ENCODE data around the gene CLEC11A.
"Not testable (repeated sequence)": the region's sequence is repeated elsewhere in the genome, so short reads cannot be mapped to it uniquely, and the experiment has no call there.

CLEC11A gene

GRCh38 chr19:50761501-50761900, 38.3 kb downstream of the CLEC11A start:
- DNase-seq (ENCODE audit: low read depth): not testable (repeated sequence)

DNA sequence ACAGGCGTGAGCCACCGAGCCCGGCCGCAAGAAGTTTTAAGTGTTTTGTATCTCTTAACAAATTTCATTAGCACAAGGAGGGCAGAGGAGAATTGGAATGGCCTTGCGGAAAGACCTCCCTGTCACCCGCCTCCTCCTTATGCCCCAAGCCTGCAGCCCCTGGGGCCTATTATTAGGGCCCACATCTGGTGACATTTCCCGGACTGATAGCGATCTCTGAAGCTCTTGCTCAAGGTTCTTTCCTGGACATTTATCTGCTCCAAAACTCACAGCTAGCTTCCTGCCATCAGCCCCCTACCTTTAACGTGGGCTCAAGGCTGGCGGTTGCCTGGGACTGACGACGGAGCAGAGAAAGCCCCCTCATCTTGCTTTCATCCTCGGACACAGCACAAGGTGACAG, 40.4 kb downstream of the CLEC11A start:
- not testable (repeated sequence) for DNase-seq (ENCODE audit: low read depth)

DNA sequence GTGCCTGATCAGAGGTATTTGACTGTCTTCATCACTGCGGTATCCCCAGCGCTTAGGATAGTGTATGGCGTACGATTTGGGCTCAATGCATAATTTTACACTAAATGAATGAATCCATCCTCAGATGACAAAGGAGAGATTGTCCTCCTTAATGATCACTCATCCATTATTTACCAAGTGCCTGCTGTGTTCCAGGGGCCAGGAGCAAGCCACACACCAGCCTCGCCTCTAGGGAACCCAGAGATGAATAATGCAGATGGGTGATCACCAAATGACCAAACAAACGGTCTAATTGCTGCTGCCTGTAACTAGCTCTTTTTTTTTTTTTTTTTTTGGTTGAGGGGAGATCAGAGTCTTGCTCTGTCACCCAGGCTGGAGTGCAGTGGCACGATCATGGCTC, 41.2 kb downstream of the CLEC11A start:
- no peak for DNase-seq (ENCODE audit: low read depth)

DNA sequence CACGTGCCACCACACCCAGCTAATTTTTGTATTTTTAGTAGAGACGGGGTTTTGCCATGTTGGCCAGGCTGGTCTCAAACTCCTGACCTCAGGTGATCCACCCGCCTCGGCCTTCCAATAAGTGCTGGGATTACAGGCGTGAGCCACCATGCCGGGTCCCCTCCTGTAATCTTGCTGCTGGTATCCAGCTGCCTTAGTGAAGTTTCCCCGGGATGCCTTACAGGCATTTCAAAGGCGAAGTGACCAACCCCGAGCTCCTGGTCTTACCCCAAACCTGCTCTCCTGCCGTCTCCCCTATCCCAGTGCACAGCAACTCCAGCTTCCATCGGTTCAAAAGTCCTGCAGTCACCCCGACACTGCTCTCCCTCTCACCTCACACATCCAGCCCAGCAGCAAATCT, 43.6 kb downstream of the CLEC11A start:
- DNase-seq (ENCODE audit: low read depth): not testable (repeated sequence)

DNA sequence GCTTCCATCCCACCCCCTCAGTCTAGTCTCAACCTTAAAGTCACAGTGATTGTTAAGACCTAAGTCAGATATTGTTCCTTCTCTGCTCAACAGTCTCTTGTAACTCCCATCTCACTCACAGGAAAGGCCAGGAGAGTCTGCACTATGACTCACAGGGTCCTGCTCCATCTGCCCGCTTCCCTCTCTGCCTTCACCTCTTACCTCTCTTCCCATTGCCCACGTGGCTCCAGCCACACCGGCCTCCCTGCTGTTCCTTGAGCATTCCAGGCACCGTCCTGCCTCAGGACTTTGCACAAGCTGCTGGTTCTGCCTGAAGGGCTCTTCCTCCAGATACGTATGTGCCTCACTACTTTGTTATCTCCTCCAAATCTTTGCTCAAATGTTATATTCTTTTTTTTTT, 44.1 kb downstream of the CLEC11A start:
- DNase-seq (ENCODE audit: low read depth): not testable (repeated sequence)

- no peak for DNase-seq (ENCODE audit: low read depth)
Measured at GRCh38 chr19:50768277-50768676, 45.1 kb downstream of the CLEC11A start.

DNA sequence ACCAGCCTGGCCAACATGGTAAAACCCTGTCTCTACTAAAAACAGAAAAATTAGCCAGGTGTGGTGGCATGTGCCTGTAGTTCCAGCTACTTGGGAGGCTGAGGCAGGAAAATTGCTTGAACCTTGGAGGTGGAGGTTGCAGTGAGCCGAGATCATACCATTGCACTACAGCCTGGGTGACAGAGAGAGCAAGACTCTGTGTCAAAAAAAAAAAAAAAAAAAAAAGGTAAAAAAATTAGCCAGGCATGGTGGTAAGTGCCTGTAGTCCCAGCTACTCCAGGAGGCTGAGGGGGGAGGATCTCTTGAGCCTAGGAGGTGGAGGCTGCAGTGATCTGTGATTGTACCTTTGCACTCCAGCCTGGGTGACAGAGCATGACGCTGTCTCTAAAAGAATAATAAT, 47.0 kb downstream of the CLEC11A start, which contains the start of gene GPR32:
Gene GPR32, plus strand, starts transcription at position 301 of the 400 bp plus-strand sequence. CDS start 137 bp downstream, outside the sequence.
- DNase-seq (ENCODE audit: low read depth): not testable (repeated sequence)

DNA sequence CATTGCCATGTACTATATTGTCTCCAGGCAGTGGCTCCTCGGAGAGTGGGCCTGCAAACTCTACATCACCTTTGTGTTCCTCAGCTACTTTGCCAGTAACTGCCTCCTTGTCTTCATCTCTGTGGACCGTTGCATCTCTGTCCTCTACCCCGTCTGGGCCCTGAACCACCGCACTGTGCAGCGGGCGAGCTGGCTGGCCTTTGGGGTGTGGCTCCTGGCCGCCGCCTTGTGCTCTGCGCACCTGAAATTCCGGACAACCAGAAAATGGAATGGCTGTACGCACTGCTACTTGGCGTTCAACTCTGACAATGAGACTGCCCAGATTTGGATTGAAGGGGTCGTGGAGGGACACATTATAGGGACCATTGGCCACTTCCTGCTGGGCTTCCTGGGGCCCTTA, 47.7 kb downstream of the CLEC11A start:
- no peak for DNase-seq (ENCODE audit: low read depth)

- DNase-seq (ENCODE audit: low read depth): no peak
Measured at GRCh38 chr19:50772476-50772875, 49.3 kb downstream of the CLEC11A start.

DNA sequence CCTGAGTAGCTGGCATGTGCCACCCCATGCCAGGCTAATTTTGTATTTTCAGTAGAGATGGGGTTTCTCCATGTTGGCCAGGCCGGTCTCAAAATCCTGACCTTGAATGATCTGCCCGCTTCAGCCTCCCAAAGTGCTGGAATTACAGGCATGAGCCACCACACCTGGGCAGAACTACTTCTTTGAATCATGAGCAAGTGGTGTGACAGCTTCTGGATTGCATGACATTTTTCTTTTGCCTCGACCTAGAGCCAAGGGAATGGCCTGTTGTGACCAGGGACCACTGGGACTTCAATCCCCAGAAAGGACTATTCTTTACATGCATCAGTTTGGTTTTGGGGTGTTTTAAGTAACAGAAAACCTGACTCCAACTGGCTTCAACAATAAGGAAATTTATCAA, 49.7 kb downstream of the CLEC11A start:
- DNase-seq (ENCODE audit: low read depth): not testable (repeated sequence)

GRCh38 chr19:50773454-50773853, 50.3 kb downstream of the CLEC11A start:
- DNase-seq (ENCODE audit: low read depth): not testable (repeated sequence)
